ENCODE results near the gene NPHP3.

DNA sequence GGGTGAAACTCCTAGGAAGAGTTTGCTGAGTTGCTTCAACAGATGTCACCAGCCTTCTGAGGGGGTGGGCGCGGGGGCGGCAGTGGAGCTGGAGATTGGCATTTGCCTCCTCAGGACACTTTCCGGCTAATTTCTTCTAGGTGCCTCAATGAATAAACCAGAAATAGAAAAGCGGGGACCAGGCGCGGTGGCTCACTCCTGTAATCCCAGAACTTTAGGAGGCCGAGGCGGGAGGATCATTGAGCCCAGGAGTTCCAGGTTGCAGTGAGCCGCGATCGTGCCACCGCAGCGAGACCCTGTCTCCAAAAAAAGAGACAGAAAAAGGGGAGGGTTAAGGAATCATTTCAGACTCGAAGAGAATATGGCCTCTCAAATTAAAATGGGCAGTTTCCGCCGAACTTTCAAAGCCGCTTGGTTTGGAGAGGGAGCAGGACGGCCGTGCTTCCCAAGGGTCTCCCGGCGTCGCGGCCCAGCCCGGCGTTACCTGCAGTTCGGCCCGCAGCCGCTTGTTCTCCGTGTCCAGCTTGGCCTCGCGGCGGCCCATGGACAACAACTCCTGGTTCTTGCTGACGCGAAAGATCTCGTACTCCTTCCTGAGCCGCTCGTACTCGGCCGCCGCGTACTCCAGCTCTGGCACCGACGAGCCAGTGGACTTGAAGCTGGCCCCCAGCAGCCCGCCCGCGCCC, 587 bp downstream of the NPHP3 start:
- TF ChIP-seq, protein P1, sequence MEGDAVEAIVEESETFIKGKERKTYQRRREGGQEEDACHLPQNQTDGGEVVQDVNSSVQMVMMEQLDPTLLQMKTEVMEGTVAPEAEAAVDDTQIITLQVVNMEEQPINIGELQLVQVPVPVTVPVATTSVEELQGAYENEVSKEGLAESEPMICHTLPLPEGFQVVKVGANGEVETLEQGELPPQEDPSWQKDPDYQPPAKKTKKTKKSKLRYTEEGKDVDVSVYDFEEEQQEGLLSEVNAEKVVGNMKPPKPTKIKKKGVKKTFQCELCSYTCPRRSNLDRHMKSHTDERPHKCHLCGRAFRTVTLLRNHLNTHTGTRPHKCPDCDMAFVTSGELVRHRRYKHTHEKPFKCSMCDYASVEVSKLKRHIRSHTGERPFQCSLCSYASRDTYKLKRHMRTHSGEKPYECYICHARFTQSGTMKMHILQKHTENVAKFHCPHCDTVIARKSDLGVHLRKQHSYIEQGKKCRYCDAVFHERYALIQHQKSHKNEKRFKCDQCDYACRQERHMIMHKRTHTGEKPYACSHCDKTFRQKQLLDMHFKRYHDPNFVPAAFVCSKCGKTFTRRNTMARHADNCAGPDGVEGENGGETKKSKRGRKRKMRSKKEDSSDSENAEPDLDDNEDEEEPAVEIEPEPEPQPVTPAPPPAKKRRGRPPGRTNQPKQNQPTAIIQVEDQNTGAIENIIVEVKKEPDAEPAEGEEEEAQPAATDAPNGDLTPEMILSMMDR (conservative IDR thresholded peaks at IDR 0.05; ENCODE audit: low read depth, low read length): peak; percentile 28; the same call in 1 of the 2 replicates
- peak; percentile 15 for TF ChIP-seq RCOR1 (IDR thresholded peaks at IDR 0.05; ENCODE audit: insufficient replicate concordance, low read length)
- TF ChIP-seq MXI1 (IDR thresholded peaks at IDR 0.05; ENCODE audit: borderline replicate concordance, low read depth, low read length): no peak
- TF ChIP-seq RAD21 (IDR thresholded peaks at IDR 0.05; ENCODE audit: low read length): no peak
- TF ChIP-seq SMC3 (IDR thresholded peaks at IDR 0.05; ENCODE audit: low read depth, low read length): no peak
- TF ChIP-seq, protein P2, sequence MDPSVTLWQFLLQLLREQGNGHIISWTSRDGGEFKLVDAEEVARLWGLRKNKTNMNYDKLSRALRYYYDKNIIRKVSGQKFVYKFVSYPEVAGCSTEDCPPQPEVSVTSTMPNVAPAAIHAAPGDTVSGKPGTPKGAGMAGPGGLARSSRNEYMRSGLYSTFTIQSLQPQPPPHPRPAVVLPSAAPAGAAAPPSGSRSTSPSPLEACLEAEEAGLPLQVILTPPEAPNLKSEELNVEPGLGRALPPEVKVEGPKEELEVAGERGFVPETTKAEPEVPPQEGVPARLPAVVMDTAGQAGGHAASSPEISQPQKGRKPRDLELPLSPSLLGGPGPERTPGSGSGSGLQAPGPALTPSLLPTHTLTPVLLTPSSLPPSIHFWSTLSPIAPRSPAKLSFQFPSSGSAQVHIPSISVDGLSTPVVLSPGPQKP (IDR thresholded peaks at IDR 0.05; ENCODE audit: borderline replicate concordance, low read depth, low read length): no peak
- no peak for TF ChIP-seq POLR2A (IDR thresholded peaks at IDR 0.05; ENCODE audit: low read depth, low read length)
- no peak for TF ChIP-seq CEBPB (IDR thresholded peaks at IDR 0.05; ENCODE audit: low read depth, low read length)
- TF ChIP-seq, protein P3, sequence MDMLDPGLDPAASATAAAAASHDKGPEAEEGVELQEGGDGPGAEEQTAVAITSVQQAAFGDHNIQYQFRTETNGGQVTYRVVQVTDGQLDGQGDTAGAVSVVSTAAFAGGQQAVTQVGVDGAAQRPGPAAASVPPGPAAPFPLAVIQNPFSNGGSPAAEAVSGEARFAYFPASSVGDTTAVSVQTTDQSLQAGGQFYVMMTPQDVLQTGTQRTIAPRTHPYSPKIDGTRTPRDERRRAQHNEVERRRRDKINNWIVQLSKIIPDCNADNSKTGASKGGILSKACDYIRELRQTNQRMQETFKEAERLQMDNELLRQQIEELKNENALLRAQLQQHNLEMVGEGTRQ (IDR thresholded peaks at IDR 0.05; ENCODE audit: low read depth, low read length): no peak
- TF ChIP-seq CHD1 (IDR thresholded peaks at IDR 0.05; ENCODE audit: low read depth, low read length): no peak
- no peak for TF ChIP-seq NFE2L2 (IDR thresholded peaks at IDR 0.05; ENCODE audit: low read depth, low read length)
- TF ChIP-seq FOS (IDR thresholded peaks at IDR 0.05; ENCODE audit: low read depth, low read length): no peak
- TF ChIP-seq MAFK (IDR thresholded peaks at IDR 0.05; ENCODE audit: low read depth, low read length): no peak
- TF ChIP-seq MAZ (IDR thresholded peaks at IDR 0.05; ENCODE audit: borderline replicate concordance, low read depth, low read length): no peak
